HepG2 (cell line): Measurements from ENCODE around the gene UBE3D. TPM values are rescaled to one million over a fixed set of nuclear protein-coding genes. Genes with fewer than 3 reads are reported as not detected.

Experiments
- ADNP ChIP-seq: sonication (generic); formaldehyde crosslinking; IDR thresholded peaks from 2 replicates; pipeline ENCODE4 v1.4.0; 2020; ENCODE audit warnings: missing genetic modification reagents
- ARID3A ChIP-seq: IDR thresholded peaks from 2 replicates; pipeline ENCODE4 v1.6.1; 2012; ENCODE audit warnings: low read depth, low read length, improper control_type of control experiment
- CCAR2 ChIP-seq: fragments of 200-400 bp; formaldehyde crosslinking; optimal IDR thresholded peaks from 2 replicates; pipeline ENCODE3; 2018; ENCODE audit warnings: low read depth, mild to moderate bottlenecking, low read length, moderate library complexity
- GATA4 ChIP-seq: sonication (generic); IDR thresholded peaks from 2 replicates; pipeline ENCODE4 v1.6.1; 2016; ENCODE audit warnings: antibody characterized with exemption, low read depth, borderline replicate concordance
- NR0B2 ChIP-seq: sonication (generic); formaldehyde crosslinking; IDR thresholded peaks from 2 replicates; pipeline ENCODE4 v1.4.0; 2020; ENCODE audit warnings: mild to moderate bottlenecking, missing genetic modification reagents
- ZBED4 ChIP-seq: sonication (generic); formaldehyde crosslinking; IDR thresholded peaks from 2 replicates; pipeline ENCODE4 v1.4.0; 2020; ENCODE audit warnings: missing genetic modification reagents, borderline replicate concordance
- ZHX1 ChIP-seq: sonication (generic); formaldehyde crosslinking; IDR thresholded peaks from 2 replicates; pipeline ENCODE4 v1.8.1; 2022; ENCODE audit warnings: low read depth, mild to moderate bottlenecking, missing genetic modification reagents
- ZNF18 ChIP-seq: sonication (generic); formaldehyde crosslinking; IDR thresholded peaks from 2 replicates; pipeline ENCODE4 v1.8.0; 2022; ENCODE audit warnings: mild to moderate bottlenecking, missing genetic modification reagents; ENCODE audit not compliant: insufficient replicate concordance
- ZNF510 ChIP-seq: sonication (generic); formaldehyde crosslinking; IDR thresholded peaks from 2 replicates; pipeline ENCODE4 v1.4.0; 2020; ENCODE audit warnings: low read depth, mild to moderate bottlenecking, missing genetic modification reagents
- ZNF773 ChIP-seq: sonication (generic); formaldehyde crosslinking; IDR thresholded peaks from 2 replicates; pipeline ENCODE4 v1.4.0; 2020; ENCODE audit warnings: missing genetic modification reagents, borderline replicate concordance
- ZSCAN9 ChIP-seq: IDR thresholded peaks from 2 replicates; pipeline ENCODE4 v1.6.1; 2016; ENCODE audit warnings: borderline replicate concordance
- polyA plus RNA-seq, 8 experiments: library from polyadenylated mRNA; depleted of rRNA in 3 of 8; stranded (reverse) in 7 of 8; unstranded in 1 of 8; fragments of >200 nt; fragmentation: Illumina TruSeq in 4 of 8; extraction: Trizol in 4 of 8; gene quantifications; 2 replicates each; pipeline versions ENCODE4 v1.2.1 to v1.2.3, GENCODE V29; 2011 to 2016; ENCODE audit warnings: low read depth in 4 of 8, missing spikeins in 1 of 8, mixed read lengths in 1 of 8; ENCODE audit not compliant: insufficient read depth in 1 of 8
- total RNA-seq, 5 experiments: library from RNA; depleted of rRNA; stranded (reverse); fragments of >200 nt; fragmentation: Illumina TruSeq; extraction: Trizol; gene quantifications; 2 replicates each; pipeline ENCODE4 v1.2.3, GENCODE V29; 2016; ENCODE audit warnings: low read depth in 1 of 5

UBE3D gene
- total and polyA plus RNA-seq, 2 of the 13 experiments (the other 11 are each of a cell fraction or from before 2014, with no cell fraction given), result 5.1 to 11.4 TPM

- peak; percentile 70; the same call in 1 of the 2 replicates for TF ChIP-seq ZNF773 (CRISPR knock-in tag)
- no peak for TF ChIP-seq ZNF510 (CRISPR knock-in tag)
- TF ChIP-seq ZHX1 (CRISPR knock-in tag), result peak; percentile 81
- TF ChIP-seq ADNP (CRISPR knock-in tag), result no peak
- TF ChIP-seq ZSCAN9 (CRISPR knock-in tag), result peak; percentile 49; the same call in 1 of the 2 replicates
- no peak for TF ChIP-seq GATA4
- TF ChIP-seq ZBED4 (CRISPR knock-in tag), result no peak; the same call in 1 of the 2 replicates
- no peak for TF ChIP-seq ARID3A
- peak; percentile 68 for TF ChIP-seq ZNF18
- no peak for TF ChIP-seq CCAR2
- peak; percentile 73; the same call in 1 of the 2 replicates for TF ChIP-seq NR0B2
These were observed 2.1 kb upstream of the UBE3D start, which contains the start of gene DOP1A (continued) for GRCh38 chr6:83067448-83068439.
